Measurements from ENCODE around the gene EOGT. TPM values are rescaled to one million over a fixed set of nuclear protein-coding genes. Genes with fewer than 3 reads are reported as not detected.

The EOGT gene
- total RNA-seq, 1 experiment from 2014 or later, result 20.1 TPM

DNA sequence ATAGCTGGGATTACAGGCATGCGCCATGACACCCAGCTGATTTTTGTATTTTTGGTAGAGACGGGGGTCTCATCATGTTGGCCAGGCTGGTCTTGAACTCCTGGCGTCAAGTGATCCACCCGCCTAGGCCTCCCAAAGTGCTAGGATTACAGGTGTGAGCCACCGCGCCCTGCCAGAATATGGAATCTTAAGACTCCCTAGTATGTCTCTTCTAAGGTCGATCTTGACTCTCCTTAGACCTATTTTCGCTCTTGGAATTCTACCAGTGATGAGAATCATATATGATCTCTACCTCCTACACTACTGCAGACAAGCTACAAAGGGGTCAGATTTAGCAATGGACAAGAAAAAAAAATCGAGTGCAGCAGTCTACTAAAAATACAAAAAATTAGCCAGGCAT lies 19.3 kb upstream of the EOGT start:
- H3K9ac ChIP-seq (ENCODE audit: low read length), result no peak overlapping the region
- ATAC-seq, result no peak

DNA sequence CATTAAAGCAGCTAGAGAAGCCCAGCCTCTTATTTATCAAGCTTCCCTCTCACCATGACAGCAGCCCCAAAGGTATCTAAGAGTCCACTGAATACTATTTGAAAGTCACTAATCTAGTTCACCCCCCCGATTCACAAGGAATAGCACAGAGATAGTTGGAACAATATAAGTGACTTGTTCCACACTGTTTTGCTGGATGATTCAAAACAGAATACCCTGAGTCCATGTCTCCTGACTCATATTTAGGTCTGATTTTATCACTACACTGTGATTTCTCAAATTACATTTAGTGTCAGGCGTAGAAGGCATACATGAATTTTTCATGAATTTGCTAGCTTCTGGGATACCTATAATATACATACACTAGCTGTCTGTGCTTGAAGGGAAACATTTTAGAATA lies 18.7 kb upstream of the EOGT start:
- ATAC-seq (no peak), DNase-seq (ENCODE audit: low read depth, low spot score) (no peak)
- ChIA-PET RAD21 (ENCODE audit: low non-redundant PET in 1 of 2, low total read pairs in 2 of 2, uncharacterized antibody in 2 of 2, unreplicated experiment in 2 of 2) (no interaction called here), POLR2A (no interaction called here), CTCF (no interaction called here)
- no peak overlapping the region for H3K9ac ChIP-seq (ENCODE audit: low read length)
- no peak overlapping the region for H2AFZ ChIP-seq (ENCODE audit: low read depth, low read length, poor library complexity, severe bottlenecking)
- H3K9me3 ChIP-seq (ENCODE audit: control insufficient read depth in 1 of 2, insufficient read depth in 1 of 2, low read depth in 1 of 2, low read length in 2 of 2), result no peaks in the 10 kb centered on the region
- no peaks in the 10 kb centered on the region for H3K79me2 ChIP-seq (ENCODE audit: insufficient read depth, low read length)
- no peak overlapping the region for H3K4me2 ChIP-seq (ENCODE audit: low read length)
- no peaks in the 10 kb centered on the region for H3K27me3 ChIP-seq (ENCODE audit: insufficient read depth, low read length)
- BruUV-seq (replicated peaks), result no TSS peak
- no peak overlapping the region for H3K4me3 ChIP-seq (replicated peaks in 1 of 2; ENCODE audit: low read depth in 1 of 2, low read length in 2 of 2)
- intact Hi-C loops (cut with micrococcal nuclease), result no loop called here
- H3K4me1 ChIP-seq (ENCODE audit: control insufficient read depth in 1 of 2, insufficient read depth in 2 of 2, low read length in 2 of 2), result no peaks in the 10 kb centered on the region
- peaks cover 21 to 50% of the 10 kb centered on the region in 2 experiments for H3K36me3 ChIP-seq (ENCODE audit: control insufficient read depth in 1 of 2, insufficient read depth in 2 of 2, low read length in 2 of 2)
- no peaks in the 10 kb centered on the region for H3K9me2 ChIP-seq (ENCODE audit: insufficient read depth)
- no peak overlapping the region for H3K27ac ChIP-seq (ENCODE audit: low read depth, low read length)
- H4K20me1 ChIP-seq (ENCODE audit: insufficient read depth), result peaks cover 4% of the 10 kb centered on the region; the same call in 1 of the 2 replicates
- TF ChIP-seq CBX3 (IDR thresholded peaks at IDR 0.05; ENCODE audit: low read depth), result no peak
- no peak for TF ChIP-seq SRF (IDR thresholded peaks at IDR 0.05; ENCODE audit: low read depth)
- no peak for TF ChIP-seq POLR2AphosphoS5 (IDR thresholded peaks at IDR 0.05; ENCODE audit: low read depth, low read length)
- TF ChIP-seq, protein P1, sequence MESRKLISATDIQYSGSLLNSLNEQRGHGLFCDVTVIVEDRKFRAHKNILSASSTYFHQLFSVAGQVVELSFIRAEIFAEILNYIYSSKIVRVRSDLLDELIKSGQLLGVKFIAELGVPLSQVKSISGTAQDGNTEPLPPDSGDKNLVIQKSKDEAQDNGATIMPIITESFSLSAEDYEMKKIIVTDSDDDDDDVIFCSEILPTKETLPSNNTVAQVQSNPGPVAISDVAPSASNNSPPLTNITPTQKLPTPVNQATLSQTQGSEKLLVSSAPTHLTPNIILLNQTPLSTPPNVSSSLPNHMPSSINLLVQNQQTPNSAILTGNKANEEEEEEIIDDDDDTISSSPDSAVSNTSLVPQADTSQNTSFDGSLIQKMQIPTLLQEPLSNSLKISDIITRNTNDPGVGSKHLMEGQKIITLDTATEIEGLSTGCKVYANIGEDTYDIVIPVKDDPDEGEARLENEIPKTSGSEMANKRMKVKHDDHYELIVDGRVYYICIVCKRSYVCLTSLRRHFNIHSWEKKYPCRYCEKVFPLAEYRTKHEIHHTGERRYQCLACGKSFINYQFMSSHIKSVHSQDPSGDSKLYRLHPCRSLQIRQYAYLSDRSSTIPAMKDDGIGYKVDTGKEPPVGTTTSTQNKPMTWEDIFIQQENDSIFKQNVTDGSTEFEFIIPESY (IDR thresholded peaks at IDR 0.05; ENCODE audit: extremely low read depth, insufficient replicate concordance, low read length), result no peak
- TF ChIP-seq, protein P2, sequence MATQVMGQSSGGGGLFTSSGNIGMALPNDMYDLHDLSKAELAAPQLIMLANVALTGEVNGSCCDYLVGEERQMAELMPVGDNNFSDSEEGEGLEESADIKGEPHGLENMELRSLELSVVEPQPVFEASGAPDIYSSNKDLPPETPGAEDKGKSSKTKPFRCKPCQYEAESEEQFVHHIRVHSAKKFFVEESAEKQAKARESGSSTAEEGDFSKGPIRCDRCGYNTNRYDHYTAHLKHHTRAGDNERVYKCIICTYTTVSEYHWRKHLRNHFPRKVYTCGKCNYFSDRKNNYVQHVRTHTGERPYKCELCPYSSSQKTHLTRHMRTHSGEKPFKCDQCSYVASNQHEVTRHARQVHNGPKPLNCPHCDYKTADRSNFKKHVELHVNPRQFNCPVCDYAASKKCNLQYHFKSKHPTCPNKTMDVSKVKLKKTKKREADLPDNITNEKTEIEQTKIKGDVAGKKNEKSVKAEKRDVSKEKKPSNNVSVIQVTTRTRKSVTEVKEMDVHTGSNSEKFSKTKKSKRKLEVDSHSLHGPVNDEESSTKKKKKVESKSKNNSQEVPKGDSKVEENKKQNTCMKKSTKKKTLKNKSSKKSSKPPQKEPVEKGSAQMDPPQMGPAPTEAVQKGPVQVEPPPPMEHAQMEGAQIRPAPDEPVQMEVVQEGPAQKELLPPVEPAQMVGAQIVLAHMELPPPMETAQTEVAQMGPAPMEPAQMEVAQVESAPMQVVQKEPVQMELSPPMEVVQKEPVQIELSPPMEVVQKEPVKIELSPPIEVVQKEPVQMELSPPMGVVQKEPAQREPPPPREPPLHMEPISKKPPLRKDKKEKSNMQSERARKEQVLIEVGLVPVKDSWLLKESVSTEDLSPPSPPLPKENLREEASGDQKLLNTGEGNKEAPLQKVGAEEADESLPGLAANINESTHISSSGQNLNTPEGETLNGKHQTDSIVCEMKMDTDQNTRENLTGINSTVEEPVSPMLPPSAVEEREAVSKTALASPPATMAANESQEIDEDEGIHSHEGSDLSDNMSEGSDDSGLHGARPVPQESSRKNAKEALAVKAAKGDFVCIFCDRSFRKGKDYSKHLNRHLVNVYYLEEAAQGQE (IDR thresholded peaks at IDR 0.05; ENCODE audit: low read depth), result no peak
- no peak for TF ChIP-seq ELF1 (IDR thresholded peaks at IDR 0.05; ENCODE audit: borderline replicate concordance, low read depth)
- TF ChIP-seq ZNF274 (IDR thresholded peaks at IDR 0.05; ENCODE audit: low read depth, low read length), result no peak
- no peak for TF ChIP-seq CEBPB (IDR thresholded peaks at IDR 0.05; ENCODE audit: low read depth)
- no peak for TF ChIP-seq SP1 (IDR thresholded peaks at IDR 0.05; ENCODE audit: low read depth)
- TF ChIP-seq TCF7L2 (IDR thresholded peaks at IDR 0.05; ENCODE audit: borderline replicate concordance, extremely low read depth, insufficient read depth, insufficient read length), result no peak
- TF ChIP-seq EGR1 (IDR thresholded peaks at IDR 0.05; ENCODE audit: low read depth), result no peak
- no peak for TF ChIP-seq POLR2A (IDR thresholded peaks at IDR 0.05; ENCODE audit: borderline replicate concordance, extremely low read depth, insufficient read depth, insufficient read length)
- no peak for TF ChIP-seq RAD21 (IDR thresholded peaks at IDR 0.05; ENCODE audit: low read depth)
- no peak for TF ChIP-seq SIN3A (IDR thresholded peaks at IDR 0.05; ENCODE audit: low read depth)
- TF ChIP-seq EZH2phosphoT487 (IDR thresholded peaks at IDR 0.05; ENCODE audit: borderline replicate concordance), result no peak

More for the DNA sequence above, 19.3 kb upstream of the EOGT start:
- Histone ChIP-seq H3K27me3 (ENCODE audit: insufficient read depth, low read length) (no peaks in the 10 kb centered on the region), H3K27ac (ENCODE audit: low read depth, low read length) (no peak overlapping the region), H2AFZ (ENCODE audit: low read depth, low read length, poor library complexity, severe bottlenecking) (no peak overlapping the region), H3K9me3 (ENCODE audit: control insufficient read depth in 1 of 2, insufficient read depth in 1 of 2, low read depth in 1 of 2, low read length in 2 of 2) (no peaks in the 10 kb centered on the region), H3K36me3 (ENCODE audit: control insufficient read depth in 1 of 2, insufficient read depth in 2 of 2, low read length in 2 of 2) (peaks cover 21 to 47% of the 10 kb centered on the region in 2 experiments), H3K4me2 (ENCODE audit: low read length) (no peak overlapping the region), H3K9me2 (ENCODE audit: insufficient read depth) (no peaks in the 10 kb centered on the region), H3K4me1 (ENCODE audit: control insufficient read depth in 1 of 2, insufficient read depth in 2 of 2, low read length in 2 of 2) (no peaks in the 10 kb centered on the region), H4K20me1 (ENCODE audit: insufficient read depth) (peaks cover 4% of the 10 kb centered on the region; the same call in 1 of the 2 replicates), H3K79me2 (ENCODE audit: insufficient read depth, low read length) (no peaks in the 10 kb centered on the region), H3K4me3 (replicated peaks in 1 of 2; ENCODE audit: low read depth in 1 of 2, low read length in 2 of 2) (no peak overlapping the region)
- ChIA-PET RAD21 (ENCODE audit: low non-redundant PET in 1 of 2, low total read pairs in 2 of 2, uncharacterized antibody in 2 of 2, unreplicated experiment in 2 of 2) (no interaction called here), POLR2A (no interaction called here), CTCF (no interaction called here)
- DNase-seq (ENCODE audit: low read depth, low spot score), result no peak
- TF ChIP-seq ZFX (IDR thresholded peaks at IDR 0.05) (no peak), SIN3A (IDR thresholded peaks at IDR 0.05; ENCODE audit: low read depth) (no peak), ELF1 (IDR thresholded peaks at IDR 0.05; ENCODE audit: borderline replicate concordance, low read depth) (no peak), ZNF274 (IDR thresholded peaks at IDR 0.05; ENCODE audit: low read depth, low read length) (no peak), EZH2phosphoT487 (IDR thresholded peaks at IDR 0.05; ENCODE audit: borderline replicate concordance) (no peak), SP1 (IDR thresholded peaks at IDR 0.05; ENCODE audit: low read depth) (no peak), CEBPB (IDR thresholded peaks at IDR 0.05; ENCODE audit: low read depth) (no peak), JUND (IDR thresholded peaks at IDR 0.05) (no peak), FOSL1 (IDR thresholded peaks at IDR 0.05; ENCODE audit: low read depth) (no peak)
- no TSS peak for BruUV-seq (replicated peaks)
- intact Hi-C loops (cut with micrococcal nuclease), result no loop called here

All from HCT116 (cell line).